GM21423 (cell line): ENCODE data around the gene TRABD.
"Not testable (repeated sequence)": the region's sequence is repeated elsewhere in the genome, so short reads cannot be mapped to it uniquely, and the experiment has no call there.

Source experiments
- ATAC-seq: cut with Tn5 transposase; IDR thresholded peaks from one replicate; pipeline ENCODE4 v1.9.1; 2021; ENCODE audit warnings: mild to moderate bottlenecking, moderate library complexity; ENCODE audit not compliant: unreplicated experiment

Gene TRABD

GRCh38 chr22:50185375-50186087 is at the start of gene TRABD:
Gene TRABD (plus strand): TSS chr22:50185913. CDS start chr22:50193061, 7,148 bp downstream.
- peak; percentile 39 for ATAC-seq

GRCh38 chr22:50136581-50137015 is 49.1 kb upstream of the TRABD start:
- ATAC-seq: no peak

GRCh38 chr22:50137277-50137676 is 48.4 kb upstream of the TRABD start:
- ATAC-seq: not testable (repeated sequence)

GRCh38 chr22:50138041-50138440 is 47.7 kb upstream of the TRABD start:
- no peak for ATAC-seq

GRCh38 chr22:50138988-50139387 is 46.7 kb upstream of the TRABD start:
- no peak for ATAC-seq

- ATAC-seq: no peak
Observed at GRCh38 chr22:50139843-50140415, 45.8 kb upstream of the TRABD start.

- ATAC-seq: no peak
Observed at GRCh38 chr22:50140615-50141014, 45.1 kb upstream of the TRABD start.

- no peak for ATAC-seq
Observed at GRCh38 chr22:50141462-50141861, 44.3 kb upstream of the TRABD start.

- ATAC-seq: no peak
Observed at GRCh38 chr22:50141891-50142363, 43.8 kb upstream of the TRABD start.

- ATAC-seq: no peak
Observed at GRCh38 chr22:50143096-50143495, 42.6 kb upstream of the TRABD start.

- no peak for ATAC-seq
Observed at GRCh38 chr22:50144005-50144614, 41.6 kb upstream of the TRABD start.

GRCh38 chr22:50145721-50146438 is 39.8 kb upstream of the TRABD start:
- ATAC-seq: no peak

- ATAC-seq: no peak
Observed at GRCh38 chr22:50146439-50147238, 39.1 kb upstream of the TRABD start.

GRCh38 chr22:50147258-50148165 is 38.2 kb upstream of the TRABD start:
- ATAC-seq: not testable (repeated sequence)

GRCh38 chr22:50148166-50148500 is 37.6 kb upstream of the TRABD start:
- ATAC-seq: no peak

GRCh38 chr22:50148991-50149721 is 36.6 kb upstream of the TRABD start:
- ATAC-seq: no peak

GRCh38 chr22:50150161-50151129 is 35.3 kb upstream of the TRABD start:
- ATAC-seq: no peak
